ENCODE measurements around the gene ZNF577. TPM values are rescaled to one million over a fixed set of nuclear protein-coding genes. Genes with fewer than 3 reads are reported as not detected.

Gene ZNF577
- total and polyA plus RNA-seq, 2 donors (not counting 3 experiments of a cell fraction or from before 2014, with no cell fraction given) = 4.0 to 4.7 TPM

- H3K9ac ChIP-seq (replicated peaks; ENCODE audit: extremely low read depth, insufficient read depth, low read length) = no peak overlapping the region
- H4K20me1 ChIP-seq (replicated peaks; ENCODE audit: control insufficient read depth, extremely low read depth, insufficient read depth, low read length) = no peaks in the 10 kb centered on the region
- no peak overlapping the region for H3K27ac ChIP-seq (ENCODE audit: insufficient read depth, low read depth, low read length)
- H2AFZ ChIP-seq (ENCODE audit: low read depth, low read length) = no peak overlapping the region
- H3K9me3 ChIP-seq (replicated peaks; ENCODE audit: control insufficient read depth, insufficient read depth, low read length) = no peaks in the 10 kb centered on the region
- no peaks in the 10 kb centered on the region for H3K27me3 ChIP-seq (ENCODE audit: control insufficient read depth in 2 of 2, insufficient read depth in 2 of 2, low read length in 2 of 2)
- peaks cover 3% of the 10 kb centered on the region for H3K79me2 ChIP-seq (ENCODE audit: control insufficient read depth, insufficient read depth, low read length)
- ChIA-PET CTCF (no interaction called here), POLR2A (no interaction called here)
- intact Hi-C loops (cut with micrococcal nuclease) = no loop called here
- no peaks in the 10 kb centered on the region for H3K9me1 ChIP-seq (replicated peaks; ENCODE audit: control insufficient read depth, extremely low read depth, insufficient read depth, low read length)
- BruUV-seq (replicated peaks) = no TSS peak
- TF ChIP-seq FOS (IDR thresholded peaks at IDR 0.05; ENCODE audit: borderline replicate concordance, insufficient read depth, low read length) = no peak
- TF ChIP-seq GATA2 (IDR thresholded peaks at IDR 0.05; ENCODE audit: insufficient read depth, insufficient read length, low read depth, low read length) = no peak
- TF ChIP-seq EZH2 (IDR thresholded peaks at IDR 0.05; ENCODE audit: borderline replicate concordance, low read depth, low read length, severe bottlenecking) = no peak
- no peak for TF ChIP-seq POLR2A (IDR thresholded peaks at IDR 0.05; ENCODE audit: low read depth, low read length)
- no peak for TF ChIP-seq MYC (IDR thresholded peaks at IDR 0.05; ENCODE audit: low read depth, low read length)
- no peak for TF ChIP-seq CTCF (IDR thresholded peaks at IDR 0.05; ENCODE audit: extremely low read depth in 1 of 2, insufficient read depth in 1 of 2, low read depth in 1 of 2, low read length in 2 of 2)
- no peak for TF ChIP-seq MAX (IDR thresholded peaks at IDR 0.05; ENCODE audit: insufficient read depth, insufficient read length)
- no peak for TF ChIP-seq POLR2AphosphoS5 (IDR thresholded peaks at IDR 0.05; ENCODE audit: insufficient read depth, low read depth, low read length)
- TF ChIP-seq JUN (IDR thresholded peaks at IDR 0.05; ENCODE audit: borderline replicate concordance, insufficient read depth, insufficient read length, low read depth) = no peak
- H3K36me3 ChIP-seq (ENCODE audit: control insufficient read depth in 2 of 2, extremely low read depth in 1 of 2, insufficient read depth in 2 of 2, low read length in 2 of 2) = peaks cover 0 to 17% of the 10 kb centered on the region in 2 experiments
- peaks cover 3% of the 10 kb centered on the region for H3K4me1 ChIP-seq (ENCODE audit: control insufficient read depth, extremely low read depth, insufficient read depth, low read length)
- H3K4me2 ChIP-seq (ENCODE audit: insufficient read depth, low read length) = no peak overlapping the region
- H3K4me3 ChIP-seq (replicated peaks in 1 of 3; ENCODE audit: insufficient read depth in 1 of 3, low read depth in 1 of 3, low read length in 3 of 3) = no peak overlapping the region
- DNase-seq (ENCODE audit: low read depth, low spot score) = no peak
- no peak for FAIRE-seq
- dilution Hi-C loops (cut with MboI; ENCODE audit: extremely low pct_ligation_motif_present, low sequenced_read_pairs) = no loop called here
Measured at GRCh38 chr19:51931921-51932320, 44.2 kb upstream of the ZNF577 start.

Measured in endothelial cell of umbilical vein (primary cell).